ENCODE measurements around the gene NRG2.

Gene NRG2

GRCh38 chr5:139852696-139853095, 190.4 kb downstream of the NRG2 start:
- DNase-seq = no peak

GRCh38 chr5:139851558-139851957, 191.5 kb downstream of the NRG2 start:
- DNase-seq = no peak

- no peak for DNase-seq
Measured at GRCh38 chr5:139850423-139851016, 192.6 kb downstream of the NRG2 start.

GRCh38 chr5:139849942-139850341, 193.2 kb downstream of the NRG2 start:
- DNase-seq = no peak

- no peak for DNase-seq
Measured at GRCh38 chr5:139849501-139849900, 193.6 kb downstream of the NRG2 start.

GRCh38 chr5:139848508-139849100, 194.5 kb downstream of the NRG2 start:
- DNase-seq = no peak

GRCh38 chr5:139847790-139848507, 195.2 kb downstream of the NRG2 start:
- DNase-seq = peak; percentile 24

- DNase-seq = no peak
Measured at GRCh38 chr5:139847091-139847490, 196.0 kb downstream of the NRG2 start.

- DNase-seq = no peak
Measured at GRCh38 chr5:139845846-139846681, 197.0 kb downstream of the NRG2 start.

- DNase-seq = peak; percentile 50
Measured at GRCh38 chr5:139844472-139845145, 198.5 kb downstream of the NRG2 start.

GRCh38 chr5:139843991-139844390, 199.1 kb downstream of the NRG2 start:
- no peak for DNase-seq

GRCh38 chr5:139842321-139842720, 200.8 kb downstream of the NRG2 start:
- DNase-seq = no peak

GRCh38 chr5:139841549-139841948, 201.6 kb downstream of the NRG2 start:
- DNase-seq = no peak

GRCh38 chr5:139839918-139840317, 203.2 kb downstream of the NRG2 start:
- DNase-seq = no peak

GRCh38 chr5:139839232-139839815, 203.8 kb downstream of the NRG2 start:
- DNase-seq = no peak

- DNase-seq = no peak
Measured at GRCh38 chr5:139838381-139839197, 204.5 kb downstream of the NRG2 start.

GRCh38 chr5:139837711-139838380, 205.3 kb downstream of the NRG2 start:
- DNase-seq = no peak

GRCh38 chr5:139836469-139837208, 206.5 kb downstream of the NRG2 start:
- DNase-seq = no peak

GRCh38 chr5:139835656-139836055, 207.4 kb downstream of the NRG2 start:
- DNase-seq = no peak

- no peak for DNase-seq
Measured at GRCh38 chr5:139833525-139833924, 209.6 kb downstream of the NRG2 start.
